Activated naive CD4-positive, alpha-beta T cell treated with anti-CD3 and anti-CD28 coated beads, Interleukin-2, amount 50 U/mL, for 24 hours (primary cell): Measurements from ENCODE around the gene CCDC157.

Source experiments
- H3K27ac Mint-ChIP-seq: one replicate; pipeline ENCODE4 v1.8.0; 2021; ENCODE audit warnings: mild to moderate bottlenecking, mixed read lengths
- H3K27me3 Mint-ChIP-seq: one replicate; pipeline ENCODE4 v1.8.0; 2021; ENCODE audit warnings: mixed read lengths
- H3K36me3 Mint-ChIP-seq: one replicate; pipeline ENCODE4 v1.8.0; 2021; ENCODE audit warnings: mixed read lengths
- H3K4me1 Mint-ChIP-seq: one replicate; pipeline ENCODE4 v1.8.0; 2021; ENCODE audit warnings: mixed read lengths
- H3K4me3 Mint-ChIP-seq: one replicate; pipeline ENCODE4 v1.8.0; 2021; ENCODE audit warnings: mild to moderate bottlenecking, mixed read lengths
- H3K9me3 Mint-ChIP-seq: one replicate; pipeline ENCODE4 v1.8.0; 2021; ENCODE audit warnings: mixed read lengths

The CCDC157 gene

GRCh38 chr22:30362651-30363281, 6.0 kb downstream of the CCDC157 start:
- Mint-ChIP-seq H3K4me1 (peaks cover 4% of the 10 kb centered on the region), H3K36me3 (no peaks in the 10 kb centered on the region), H3K9me3 (no peaks in the 10 kb centered on the region), H3K27ac (peak overlapping the region; percentile 37), H3K27me3 (no peaks in the 10 kb centered on the region), H3K4me3 (no peak overlapping the region)

GRCh38 chr22:30365891-30366290, 9.1 kb downstream of the CCDC157 start:
- Mint-ChIP-seq H3K27ac (no peak overlapping the region), H3K27me3 (no peaks in the 10 kb centered on the region), H3K4me3 (no peak overlapping the region), H3K36me3 (no peaks in the 10 kb centered on the region), H3K9me3 (no peaks in the 10 kb centered on the region), H3K4me1 (no peaks in the 10 kb centered on the region)

GRCh38 chr22:30368420-30368819, 11.6 kb downstream of the CCDC157 start:
- H3K36me3 Mint-ChIP-seq: no peaks in the 10 kb centered on the region
- H3K4me1 Mint-ChIP-seq: no peaks in the 10 kb centered on the region
- H3K9me3 Mint-ChIP-seq: no peaks in the 10 kb centered on the region
- no peak overlapping the region for H3K4me3 Mint-ChIP-seq
- no peak overlapping the region for H3K27ac Mint-ChIP-seq
- H3K27me3 Mint-ChIP-seq: no peaks in the 10 kb centered on the region

GRCh38 chr22:30370641-30371230, 13.9 kb downstream of the CCDC157 start:
- H3K27ac Mint-ChIP-seq: no peak overlapping the region
- H3K36me3 Mint-ChIP-seq: no peaks in the 10 kb centered on the region
- H3K9me3 Mint-ChIP-seq: no peaks in the 10 kb centered on the region
- no peak overlapping the region for H3K4me3 Mint-ChIP-seq
- no peaks in the 10 kb centered on the region for H3K4me1 Mint-ChIP-seq
- no peaks in the 10 kb centered on the region for H3K27me3 Mint-ChIP-seq

- Mint-ChIP-seq H3K36me3 (no peaks in the 10 kb centered on the region), H3K9me3 (no peaks in the 10 kb centered on the region), H3K27ac (no peak overlapping the region), H3K27me3 (no peaks in the 10 kb centered on the region), H3K4me1 (no peaks in the 10 kb centered on the region), H3K4me3 (no peak overlapping the region)
Measured at GRCh38 chr22:30371321-30371720, 14.5 kb downstream of the CCDC157 start.

- Mint-ChIP-seq H3K27ac (no peak overlapping the region), H3K36me3 (no peaks in the 10 kb centered on the region), H3K9me3 (no peaks in the 10 kb centered on the region), H3K4me3 (no peak overlapping the region), H3K4me1 (no peaks in the 10 kb centered on the region), H3K27me3 (no peaks in the 10 kb centered on the region)
Measured at GRCh38 chr22:30371981-30372380, 15.2 kb downstream of the CCDC157 start.

- H3K27ac Mint-ChIP-seq: no peak overlapping the region
- H3K27me3 Mint-ChIP-seq: no peaks in the 10 kb centered on the region
- no peaks in the 10 kb centered on the region for H3K4me1 Mint-ChIP-seq
- H3K36me3 Mint-ChIP-seq: no peaks in the 10 kb centered on the region
- no peak overlapping the region for H3K4me3 Mint-ChIP-seq
- H3K9me3 Mint-ChIP-seq: no peaks in the 10 kb centered on the region
Measured at GRCh38 chr22:30372915-30373314, 16.1 kb downstream of the CCDC157 start.

- H3K4me3 Mint-ChIP-seq: no peak overlapping the region
- H3K9me3 Mint-ChIP-seq: no peaks in the 10 kb centered on the region
- H3K4me1 Mint-ChIP-seq: no peaks in the 10 kb centered on the region
- no peaks in the 10 kb centered on the region for H3K36me3 Mint-ChIP-seq
- no peaks in the 10 kb centered on the region for H3K27me3 Mint-ChIP-seq
- no peak overlapping the region for H3K27ac Mint-ChIP-seq
Measured at GRCh38 chr22:30373331-30374325, 16.8 kb downstream of the CCDC157 start.

- Mint-ChIP-seq H3K9me3 (no peaks in the 10 kb centered on the region), H3K4me1 (no peaks in the 10 kb centered on the region), H3K27me3 (no peaks in the 10 kb centered on the region), H3K36me3 (no peaks in the 10 kb centered on the region), H3K4me3 (no peak overlapping the region), H3K27ac (no peak overlapping the region)
Measured at GRCh38 chr22:30375312-30375849, 18.6 kb downstream of the CCDC157 start.

- Mint-ChIP-seq H3K4me1 (no peaks in the 10 kb centered on the region), H3K9me3 (no peaks in the 10 kb centered on the region), H3K27me3 (no peaks in the 10 kb centered on the region), H3K4me3 (no peak overlapping the region), H3K36me3 (no peaks in the 10 kb centered on the region), H3K27ac (no peak overlapping the region)
Measured at GRCh38 chr22:30380011-30380410, 23.2 kb downstream of the CCDC157 start.

- H3K27ac Mint-ChIP-seq: peak overlapping the region; percentile 30
- H3K4me1 Mint-ChIP-seq: peaks cover 2% of the 10 kb centered on the region
- no peaks in the 10 kb centered on the region for H3K36me3 Mint-ChIP-seq
- H3K4me3 Mint-ChIP-seq: no peak overlapping the region
- H3K9me3 Mint-ChIP-seq: no peaks in the 10 kb centered on the region
- H3K27me3 Mint-ChIP-seq: no peaks in the 10 kb centered on the region
Measured at GRCh38 chr22:30381264-30381663, 24.5 kb downstream of the CCDC157 start.

GRCh38 chr22:30382340-30382739, 25.5 kb downstream of the CCDC157 start:
- H3K27me3 Mint-ChIP-seq: no peaks in the 10 kb centered on the region
- no peaks in the 10 kb centered on the region for H3K36me3 Mint-ChIP-seq
- peaks cover 5% of the 10 kb centered on the region for H3K4me1 Mint-ChIP-seq
- no peak overlapping the region for H3K4me3 Mint-ChIP-seq
- no peak overlapping the region for H3K27ac Mint-ChIP-seq
- no peaks in the 10 kb centered on the region for H3K9me3 Mint-ChIP-seq

- Mint-ChIP-seq H3K36me3 (no peaks in the 10 kb centered on the region), H3K27me3 (no peaks in the 10 kb centered on the region), H3K4me1 (peaks cover 8% of the 10 kb centered on the region), H3K9me3 (no peaks in the 10 kb centered on the region), H3K4me3 (no peak overlapping the region), H3K27ac (no peak overlapping the region)
Measured at GRCh38 chr22:30383061-30383460, 26.3 kb downstream of the CCDC157 start.

- no peak overlapping the region for H3K27ac Mint-ChIP-seq
- no peaks in the 10 kb centered on the region for H3K27me3 Mint-ChIP-seq
- H3K9me3 Mint-ChIP-seq: no peaks in the 10 kb centered on the region
- peak overlapping the region; percentile 61 for H3K4me3 Mint-ChIP-seq
- H3K36me3 Mint-ChIP-seq: no peaks in the 10 kb centered on the region
- peaks cover 13% of the 10 kb centered on the region for H3K4me1 Mint-ChIP-seq
Measured at GRCh38 chr22:30385942-30386341, 29.1 kb downstream of the CCDC157 start.

GRCh38 chr22:30386608-30386959, 29.8 kb downstream of the CCDC157 start:
- Mint-ChIP-seq H3K9me3 (no peaks in the 10 kb centered on the region), H3K27me3 (no peaks in the 10 kb centered on the region)

More at GRCh38 chr22:30386608-30386959, 29.8 kb downstream of the CCDC157 start:
- Mint-ChIP-seq H3K36me3 (no peaks in the 10 kb centered on the region), H3K4me1 (peaks cover 19% of the 10 kb centered on the region), H3K27ac (no peak overlapping the region), H3K4me3 (peak overlapping the region; percentile 72)
